T-helper 2 cell treated with Interferon-gamma antibody and Interleukin-4, amounts not matched to agents 5 μg/mL and 100 μg/mL, for 36 hours (primary cell): ENCODE results near the gene ABCF3.
"Not testable (repeated sequence)": the region's sequence is repeated elsewhere in the genome, so short reads cannot be mapped to it uniquely, and the experiment has no call there.

Source experiments
- DNase-seq: peaks from one replicate; pipeline ENCODE4 v3.0.0; 2021; ENCODE audit warnings: low spot score
- H3K27ac Mint-ChIP-seq: one replicate; pipeline ENCODE4 v1.8.0; 2021; ENCODE audit warnings: mild to moderate bottlenecking, mixed read lengths
- H3K27me3 Mint-ChIP-seq: one replicate; pipeline ENCODE4 v1.8.0; 2021; ENCODE audit warnings: low read depth, mixed read lengths
- H3K36me3 Mint-ChIP-seq: one replicate; pipeline ENCODE4 v1.8.0; 2021; ENCODE audit warnings: low read depth, mixed read lengths
- H3K4me1 Mint-ChIP-seq: one replicate; pipeline ENCODE4 v1.8.0; 2021; ENCODE audit warnings: low read depth, mixed read lengths
- H3K4me3 Mint-ChIP-seq: one replicate; pipeline ENCODE4 v1.8.0; 2022; ENCODE audit warnings: mild to moderate bottlenecking, moderate library complexity, mixed read lengths
- H3K9me3 Mint-ChIP-seq: one replicate; pipeline ENCODE4 v1.8.0; 2021; ENCODE audit warnings: mixed read lengths

The ABCF3 gene

GRCh38 chr3:184186184-184186901 lies at the start of gene ABCF3:
ABCF3 (plus strand) TSS chr3:184186199; CDS start chr3:184186208, 9 bp downstream.
- H3K27ac Mint-ChIP-seq, result peak within 1 kb of the TSS; percentile 95
- peaks cover 53% of the 10 kb centered on the region for H3K36me3 Mint-ChIP-seq
- no peaks in the 10 kb centered on the region for H3K9me3 Mint-ChIP-seq
- peak within 1 kb of the TSS; percentile 97 for H3K4me3 Mint-ChIP-seq
- no peaks in the 10 kb centered on the region for H3K27me3 Mint-ChIP-seq
- H3K4me1 Mint-ChIP-seq, result peaks cover 19% of the 10 kb centered on the region
- no peak for DNase-seq

- no peak overlapping the region for H3K4me3 Mint-ChIP-seq
- H3K27me3 Mint-ChIP-seq, result no peaks in the 10 kb centered on the region
- H3K9me3 Mint-ChIP-seq, result no peaks in the 10 kb centered on the region
- H3K36me3 Mint-ChIP-seq, result peaks cover 44% of the 10 kb centered on the region
- DNase-seq, result no peak
- no peak overlapping the region for H3K27ac Mint-ChIP-seq
- peaks cover 20% of the 10 kb centered on the region for H3K4me1 Mint-ChIP-seq
These were observed 45.6 kb upstream of the ABCF3 start for GRCh38 chr3:184140436-184140835.

GRCh38 chr3:184142199-184142598 lies 43.8 kb upstream of the ABCF3 start:
- no peaks in the 10 kb centered on the region for H3K27me3 Mint-ChIP-seq

GRCh38 chr3:184143327-184143726 lies 42.7 kb upstream of the ABCF3 start:
- H3K27me3 Mint-ChIP-seq, result no peaks in the 10 kb centered on the region
- no peaks in the 10 kb centered on the region for H3K4me1 Mint-ChIP-seq
- DNase-seq, result no peak
- no peak overlapping the region for H3K4me3 Mint-ChIP-seq
- H3K27ac Mint-ChIP-seq, result no peak overlapping the region
- H3K9me3 Mint-ChIP-seq, result no peaks in the 10 kb centered on the region
- H3K36me3 Mint-ChIP-seq, result peaks cover 36% of the 10 kb centered on the region

More at GRCh38 chr3:184142199-184142598, 43.8 kb upstream of the ABCF3 start:
- DNase-seq, result no peak
- Mint-ChIP-seq H3K36me3 (peaks cover 41% of the 10 kb centered on the region), H3K9me3 (no peaks in the 10 kb centered on the region), H3K4me1 (peaks cover 7% of the 10 kb centered on the region), H3K4me3 (no peak overlapping the region), H3K27ac (no peak overlapping the region)

- no peaks in the 10 kb centered on the region for H3K27me3 Mint-ChIP-seq
- no peaks in the 10 kb centered on the region for H3K9me3 Mint-ChIP-seq
- no peak overlapping the region for H3K4me3 Mint-ChIP-seq
- H3K4me1 Mint-ChIP-seq, result peaks cover 2% of the 10 kb centered on the region
- peaks cover 36% of the 10 kb centered on the region for H3K36me3 Mint-ChIP-seq
- no peak for DNase-seq
- no peak overlapping the region for H3K27ac Mint-ChIP-seq
These were observed 41.5 kb upstream of the ABCF3 start for GRCh38 chr3:184144505-184144904.

- no peak overlapping the region for H3K4me3 Mint-ChIP-seq
- no peak for DNase-seq
- H3K27ac Mint-ChIP-seq, result no peak overlapping the region
- H3K27me3 Mint-ChIP-seq, result no peaks in the 10 kb centered on the region
- H3K4me1 Mint-ChIP-seq, result peaks cover 2% of the 10 kb centered on the region
- H3K36me3 Mint-ChIP-seq, result peaks cover 33% of the 10 kb centered on the region
- H3K9me3 Mint-ChIP-seq, result no peaks in the 10 kb centered on the region
These were observed 40.9 kb upstream of the ABCF3 start for GRCh38 chr3:184145111-184145524.

GRCh38 chr3:184145751-184146270 lies 40.2 kb upstream of the ABCF3 start:
- Mint-ChIP-seq H3K36me3 (peaks cover 26% of the 10 kb centered on the region), H3K27me3 (no peaks in the 10 kb centered on the region), H3K27ac (no peak overlapping the region), H3K4me1 (peaks cover 2% of the 10 kb centered on the region), H3K4me3 (no peak overlapping the region), H3K9me3 (no peaks in the 10 kb centered on the region)
- no peak for DNase-seq

GRCh38 chr3:184148076-184148475 lies 37.9 kb upstream of the ABCF3 start:
- Mint-ChIP-seq H3K4me3 (no peak overlapping the region), H3K27ac (no peak overlapping the region), H3K4me1 (peaks cover 4% of the 10 kb centered on the region), H3K9me3 (no peaks in the 10 kb centered on the region), H3K27me3 (no peaks in the 10 kb centered on the region), H3K36me3 (peaks cover 11% of the 10 kb centered on the region)
- DNase-seq, result no peak

- Mint-ChIP-seq H3K4me3 (no peak overlapping the region), H3K27ac (no peak overlapping the region), H3K27me3 (no peaks in the 10 kb centered on the region), H3K9me3 (no peaks in the 10 kb centered on the region), H3K4me1 (peaks cover 6% of the 10 kb centered on the region), H3K36me3 (peaks cover 2% of the 10 kb centered on the region)
- DNase-seq, result no peak
These were observed 36.9 kb upstream of the ABCF3 start for GRCh38 chr3:184149123-184149522.

- H3K9me3 Mint-ChIP-seq, H3K4me1 Mint-ChIP-seq, DNase-seq, H3K27ac Mint-ChIP-seq, H3K4me3 Mint-ChIP-seq, H3K27me3 Mint-ChIP-seq, H3K36me3 Mint-ChIP-seq: not testable (repeated sequence)
These were observed 36.2 kb upstream of the ABCF3 start for GRCh38 chr3:184149770-184150169.

- Mint-ChIP-seq H3K4me3 (peak within 1 kb of the TSS; percentile 95), H3K27ac (peak within 1 kb of the TSS; percentile 91), H3K9me3 (no peaks in the 10 kb centered on the region), H3K36me3 (peaks cover 2% of the 10 kb centered on the region), H3K27me3 (no peaks in the 10 kb centered on the region), H3K4me1 (peaks cover 16% of the 10 kb centered on the region)
- DNase-seq, result peak; percentile 70
These were observed 30.9 kb upstream of the ABCF3 start, which contains the start of gene DVL3 for GRCh38 chr3:184154885-184155643. DVL3 (plus strand) TSS chr3:184155377; CDS start chr3:184155636, 259 bp downstream.

- no peaks in the 10 kb centered on the region for H3K9me3 Mint-ChIP-seq
- H3K27me3 Mint-ChIP-seq, result no peaks in the 10 kb centered on the region
- H3K27ac Mint-ChIP-seq, result peak overlapping the region; percentile 91
- DNase-seq, result peak; percentile 49
- H3K4me1 Mint-ChIP-seq, result peaks cover 16% of the 10 kb centered on the region
- H3K4me3 Mint-ChIP-seq, result peak overlapping the region; percentile 95
- H3K36me3 Mint-ChIP-seq, result peaks cover 3% of the 10 kb centered on the region
These were observed 30.1 kb upstream of the ABCF3 start for GRCh38 chr3:184155644-184156521.

- H3K4me3 Mint-ChIP-seq, result peak overlapping the region; percentile 95
- H3K4me1 Mint-ChIP-seq, result peaks cover 19% of the 10 kb centered on the region
- no peak for DNase-seq
- no peaks in the 10 kb centered on the region for H3K9me3 Mint-ChIP-seq
- peak overlapping the region; percentile 91 for H3K27ac Mint-ChIP-seq
- peaks cover 3% of the 10 kb centered on the region for H3K36me3 Mint-ChIP-seq
- no peaks in the 10 kb centered on the region for H3K27me3 Mint-ChIP-seq
These were observed 29.5 kb upstream of the ABCF3 start for GRCh38 chr3:184156522-184156955.
